SIG-M5 treated with dmso at 0.1 percent for 504 hours (cell line): Measurements from ENCODE around the gene MARCHF11.

ENCODE experiments used
- DNase-seq: peaks from one replicate; lab custom pipeline; 2025; ENCODE audit not compliant: unreplicated experiment; lab: John Stamatoyannopoulos, UW

The MARCHF11 gene

DNA sequence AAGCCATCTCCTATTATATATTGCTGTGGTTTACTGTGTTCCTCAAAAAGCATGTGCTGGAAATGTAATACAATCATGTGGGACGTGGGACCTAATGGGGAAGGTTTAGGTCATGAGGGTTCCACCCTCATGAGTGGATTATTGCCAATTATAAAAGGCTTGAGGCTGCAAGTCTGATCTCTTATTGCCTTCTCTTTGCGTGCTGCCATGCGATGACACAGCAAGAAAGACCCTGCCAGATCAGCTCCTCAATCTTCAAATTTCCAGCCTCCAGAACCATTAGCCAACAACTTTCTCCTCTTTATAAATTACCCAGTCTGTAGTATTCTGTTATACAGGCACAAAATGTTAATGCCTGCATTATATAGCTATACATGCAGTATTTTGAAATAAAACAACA lies 45.4 kb downstream of the MARCHF11 start:
- DNase-seq = no peak

DNA sequence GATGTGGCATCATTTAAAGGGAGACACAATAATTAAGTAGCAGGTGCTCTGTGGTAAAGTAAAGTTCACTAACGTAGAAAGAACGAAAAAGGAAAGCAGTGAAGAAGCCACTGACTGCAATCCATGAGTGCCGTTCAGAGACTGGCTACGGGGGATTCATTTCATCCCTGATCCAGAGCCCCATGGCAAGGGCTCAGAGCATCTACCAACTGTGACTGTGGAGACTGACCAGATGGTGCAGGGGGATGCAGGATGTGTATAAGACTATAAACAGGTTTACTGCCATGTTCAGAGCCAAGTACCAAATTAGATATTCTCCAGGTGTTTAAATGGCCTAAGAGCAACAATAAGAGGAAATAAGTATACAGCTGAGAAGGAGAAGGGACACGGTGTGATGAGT lies 47.7 kb downstream of the MARCHF11 start:
- DNase-seq = no peak

GRCh38 chr5:16128944-16129343 lies 50.6 kb downstream of the MARCHF11 start:
- no peak for DNase-seq

DNA sequence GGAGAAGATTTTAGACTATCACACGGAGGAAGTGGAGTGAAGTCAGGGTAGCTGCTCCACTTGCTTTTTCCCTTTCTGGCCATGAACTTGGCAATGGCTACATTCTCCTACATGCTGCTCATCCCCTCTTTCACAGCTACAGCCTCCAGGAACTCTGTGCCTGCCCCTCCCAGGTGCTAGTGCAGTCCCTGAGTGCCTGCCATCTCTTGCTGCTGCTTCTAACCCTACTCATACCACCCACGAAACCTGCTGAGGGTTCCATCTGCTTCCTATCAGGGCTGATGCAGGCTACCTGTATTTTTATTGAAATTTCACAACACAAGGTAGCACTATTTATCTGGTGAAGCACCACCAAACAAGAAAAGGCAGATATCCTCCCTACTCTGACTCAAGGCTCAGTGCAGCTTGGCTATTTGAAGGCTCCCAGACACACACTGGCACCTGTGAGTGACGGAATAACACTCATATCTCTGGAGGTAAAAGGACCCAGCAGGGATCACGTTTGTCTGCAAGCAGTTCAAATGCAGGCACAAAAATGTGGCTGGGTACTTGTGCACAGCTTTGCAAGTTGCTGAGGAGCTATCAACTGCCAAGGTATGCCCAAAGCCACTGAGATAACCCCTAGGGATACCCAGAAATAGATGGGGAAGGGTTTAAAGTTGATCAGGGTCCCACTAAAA lies 51.6 kb downstream of the MARCHF11 start:
- no peak for DNase-seq

- DNase-seq = no peak
Measured at GRCh38 chr5:16120579-16120978, 59.0 kb downstream of the MARCHF11 start.

- DNase-seq = no peak
Measured at GRCh38 chr5:16119790-16120189, 59.8 kb downstream of the MARCHF11 start.

DNA sequence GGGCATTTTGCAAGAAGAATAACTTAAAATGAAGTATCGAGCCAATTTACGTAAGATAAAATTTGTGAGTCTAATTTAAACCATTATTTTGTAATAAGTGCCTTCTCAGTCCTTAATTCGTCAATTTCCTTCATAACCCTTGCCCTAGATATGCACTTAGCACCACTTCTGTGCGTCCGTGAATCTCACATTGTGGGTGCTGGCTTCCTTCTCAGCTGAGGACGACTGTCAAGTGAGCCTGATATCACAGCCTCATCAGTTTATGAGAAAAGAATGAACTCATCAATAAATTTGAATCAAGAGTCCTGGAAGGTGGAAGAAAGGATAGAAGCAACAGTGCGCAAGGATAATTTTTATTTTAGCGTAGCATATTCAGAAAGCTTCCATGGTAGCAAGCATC lies 64.5 kb downstream of the MARCHF11 start:
- DNase-seq = no peak

GRCh38 chr5:16108418-16108817 lies 71.2 kb downstream of the MARCHF11 start:
- no peak for DNase-seq

GRCh38 chr5:16104961-16105360 lies 74.6 kb downstream of the MARCHF11 start:
- DNase-seq = no peak

DNA sequence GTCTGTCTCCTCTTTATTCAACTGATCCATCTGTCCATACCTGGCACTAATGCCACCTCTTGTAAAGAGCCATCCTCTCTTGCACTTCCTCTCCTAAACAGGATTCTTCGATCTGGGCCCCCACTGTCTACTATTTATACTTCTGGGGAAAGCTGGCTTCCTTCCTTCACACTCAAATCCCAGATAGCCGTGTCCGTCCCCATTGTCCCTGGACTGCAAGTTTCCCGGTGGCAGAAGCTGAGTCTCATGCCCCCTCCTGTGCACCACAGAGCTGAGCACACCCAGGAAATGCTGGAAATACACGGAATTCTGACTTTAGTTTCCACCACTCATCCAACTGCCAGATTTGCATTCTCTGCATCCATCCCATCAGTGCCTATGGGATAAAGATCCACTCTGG lies 84.0 kb downstream of the MARCHF11 start:
- DNase-seq = no peak

DNA sequence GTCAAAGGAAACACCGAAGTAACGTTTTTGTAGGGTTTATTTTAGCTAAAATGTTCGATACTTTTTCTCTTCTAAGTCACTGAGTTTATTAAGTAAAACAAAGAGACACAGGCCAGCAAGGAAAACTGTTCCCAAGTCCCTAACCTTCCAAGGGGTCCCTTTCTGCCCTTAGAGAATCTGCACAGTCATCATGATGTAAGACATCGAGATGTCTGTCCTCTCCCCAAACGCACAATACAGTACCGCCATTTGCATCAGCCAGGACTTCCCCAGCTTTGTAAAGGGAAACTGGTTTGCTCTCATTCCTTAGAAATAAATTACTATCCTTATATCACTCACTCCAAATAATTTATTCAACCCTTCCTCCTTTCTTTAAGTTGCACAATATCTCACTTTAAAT lies 89.3 kb downstream of the MARCHF11 start:
- DNase-seq = no peak

DNA sequence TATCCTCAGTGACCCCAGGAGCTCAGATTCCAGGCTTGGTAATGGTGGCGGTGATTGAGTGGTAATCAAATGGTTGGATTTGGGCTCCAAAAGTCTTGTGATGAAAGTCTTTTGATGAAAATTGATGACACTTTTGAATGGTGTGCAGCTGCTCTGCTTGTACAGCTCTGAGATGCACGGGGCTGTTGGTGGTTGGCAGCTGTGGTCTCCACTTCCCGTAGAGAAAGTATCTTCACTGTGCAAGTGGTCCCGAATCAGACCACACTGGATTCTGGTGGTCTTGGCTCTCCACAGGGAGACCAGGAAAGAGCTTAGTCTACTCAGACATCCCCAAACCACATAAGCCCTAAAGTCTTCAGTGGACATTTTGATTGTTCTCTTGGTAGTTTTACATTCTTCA lies 96.6 kb downstream of the MARCHF11 start:
- DNase-seq = no peak

DNA sequence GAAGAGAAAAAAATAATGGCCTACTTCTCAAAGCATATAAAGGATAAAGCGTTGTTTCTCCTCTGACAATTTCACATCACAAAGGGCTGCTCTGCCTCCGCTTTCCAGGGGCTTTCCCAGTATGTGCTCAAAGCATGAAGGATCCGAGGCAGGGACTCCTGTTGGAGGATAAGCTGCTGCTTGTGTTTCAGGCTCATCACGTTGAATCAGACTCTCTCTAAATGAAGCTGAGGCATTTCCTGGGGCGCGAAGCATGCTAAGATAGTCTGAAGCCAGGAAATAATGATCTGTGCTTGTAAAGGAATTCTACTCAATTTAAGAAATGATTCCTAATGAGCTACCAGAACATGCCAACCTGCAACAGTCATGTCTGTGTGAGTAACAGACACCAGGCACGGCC lies 97.5 kb downstream of the MARCHF11 start:
- DNase-seq = no peak

DNA sequence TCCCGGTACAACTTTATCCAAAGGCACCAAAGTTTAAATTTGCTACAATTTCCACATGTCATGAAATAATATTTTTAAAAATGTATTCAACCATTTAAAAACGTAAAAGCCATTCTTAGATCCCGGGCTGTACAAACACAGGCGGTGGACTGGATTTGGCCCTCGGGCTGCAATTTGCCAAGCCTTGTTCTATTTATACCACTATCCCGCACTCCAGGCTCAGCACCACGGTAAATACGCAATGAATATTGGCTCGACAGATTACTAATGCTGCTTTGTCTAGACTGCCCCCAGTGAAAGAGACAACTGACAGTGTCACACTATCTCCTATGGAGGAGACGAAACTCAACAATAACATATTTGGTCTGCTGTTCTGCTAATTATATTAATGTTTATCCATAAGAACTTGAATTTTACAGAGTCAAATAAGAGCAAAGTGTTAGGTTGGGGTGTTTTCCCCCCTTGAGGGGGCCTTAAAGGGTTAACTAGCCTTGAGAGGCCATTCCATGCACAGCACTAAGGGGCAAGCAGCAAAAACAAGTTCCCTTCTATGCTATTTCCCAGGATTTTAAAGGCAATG lies 98.1 kb downstream of the MARCHF11 start:
- no peak for DNase-seq

DNA sequence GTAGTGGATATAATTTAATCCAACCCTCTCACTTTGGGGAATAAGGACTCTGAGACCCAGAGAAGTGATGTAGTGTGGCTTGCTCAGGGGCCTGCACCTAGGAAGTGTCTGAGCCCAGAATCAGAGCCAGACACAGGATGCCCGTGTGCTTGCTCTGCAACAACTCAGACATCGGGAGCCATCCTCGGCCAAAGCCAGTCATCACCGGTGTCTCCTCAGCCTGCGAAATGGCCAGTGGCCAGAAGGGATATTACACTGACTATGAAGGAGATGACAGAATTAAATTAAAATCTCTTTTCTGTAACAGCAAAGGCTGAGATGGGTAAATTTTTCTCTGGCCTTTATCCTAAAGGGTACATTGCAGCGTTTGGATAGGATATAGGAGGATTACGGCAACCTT lies 102.9 kb downstream of the MARCHF11 start:
- DNase-seq = no peak

DNA sequence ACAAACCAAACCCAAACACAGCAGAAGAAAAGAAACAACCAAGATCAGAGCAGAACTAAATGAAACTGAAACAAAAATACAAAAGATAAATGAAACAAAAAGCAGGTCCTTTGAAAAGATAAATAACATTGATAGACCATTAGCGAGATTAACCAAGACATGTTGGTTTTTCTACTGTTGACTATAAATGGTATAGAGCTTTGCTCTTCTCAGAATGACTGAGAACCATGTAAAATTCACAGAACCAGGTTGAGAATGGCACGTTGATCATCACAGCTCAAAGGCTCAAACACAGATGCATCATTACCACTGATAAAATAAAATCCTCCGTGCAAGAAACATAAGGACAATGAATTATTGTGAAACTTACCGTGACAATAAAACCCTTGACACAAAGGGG lies 105.2 kb downstream of the MARCHF11 start:
- no peak for DNase-seq

DNA sequence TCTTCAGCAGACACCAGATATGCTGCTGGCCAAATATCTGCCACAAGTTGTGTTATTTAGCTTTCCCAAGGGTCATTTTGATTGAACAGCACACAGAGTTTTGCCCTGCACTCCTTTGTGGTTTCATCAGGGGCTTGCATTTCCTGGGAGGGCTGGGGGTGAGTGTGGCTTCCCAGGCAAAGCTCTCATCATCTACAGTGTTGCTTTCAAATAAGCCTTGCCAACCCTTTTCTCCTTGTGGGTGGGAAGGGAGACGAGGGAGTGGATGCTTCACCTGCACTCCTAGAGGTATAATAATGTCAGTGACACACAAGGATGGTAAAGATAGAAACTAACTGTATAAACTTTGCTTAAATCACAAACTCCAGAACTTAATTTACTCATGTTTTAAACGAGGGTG lies 107.0 kb downstream of the MARCHF11 start:
- DNase-seq = no peak

DNA sequence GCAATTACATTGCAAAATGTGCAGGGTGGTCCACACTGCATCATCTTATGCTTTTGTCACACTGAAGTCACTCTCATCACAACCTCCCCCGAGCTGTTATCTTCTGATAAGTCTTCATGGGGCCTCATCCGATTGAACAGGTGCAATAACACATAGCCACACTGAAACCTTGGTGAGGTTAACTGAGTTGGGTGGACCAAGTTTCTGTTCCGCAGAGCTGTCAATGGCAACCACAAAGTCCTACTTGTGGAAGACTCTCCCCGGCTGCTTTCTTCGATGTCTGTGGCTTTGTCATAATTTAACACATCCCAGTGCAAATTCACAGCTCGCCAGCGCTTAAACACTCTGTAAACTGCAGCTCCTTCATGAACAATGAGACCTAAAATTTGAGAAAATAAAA lies 112.2 kb downstream of the MARCHF11 start:
- no peak for DNase-seq

DNA sequence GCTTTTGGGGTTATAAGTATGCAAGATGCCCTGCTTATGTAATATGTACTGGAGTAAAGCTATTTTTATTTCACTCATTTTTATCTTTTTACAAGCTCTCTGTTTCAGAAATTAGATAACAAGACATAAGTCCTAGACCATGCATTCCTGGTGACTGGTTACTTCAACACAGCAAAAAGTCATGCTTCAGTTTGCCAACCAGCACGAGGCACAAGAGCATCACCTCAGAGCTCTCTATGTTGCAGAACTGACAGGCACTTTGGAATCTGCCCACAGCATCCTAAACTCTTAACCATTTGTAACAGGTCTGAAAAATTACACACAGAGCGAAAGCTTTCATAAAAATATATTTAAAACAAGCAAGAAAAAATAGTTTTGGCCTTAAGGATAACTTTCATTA lies 112.8 kb downstream of the MARCHF11 start:
- no peak for DNase-seq

DNA sequence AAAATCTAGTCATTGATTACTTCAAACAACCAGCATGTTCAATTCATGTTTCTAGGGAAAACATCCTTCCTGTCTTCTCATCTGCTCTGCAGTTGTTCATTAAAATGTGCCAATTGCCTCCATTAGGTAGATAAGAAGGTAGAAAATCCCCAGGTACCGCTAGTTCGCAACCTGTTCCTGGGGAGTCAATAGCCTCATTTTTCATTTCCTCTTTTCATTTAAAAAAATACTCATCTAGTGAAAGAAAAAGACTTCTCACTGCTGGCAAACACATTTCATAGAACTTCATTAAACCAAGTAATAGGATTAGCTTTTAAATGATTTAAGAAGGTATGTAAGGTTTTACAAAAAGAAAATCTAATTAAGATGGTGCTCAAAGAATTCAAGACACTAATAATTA lies 113.3 kb downstream of the MARCHF11 start:
- no peak for DNase-seq

GRCh38 chr5:16065831-16066230 lies 113.8 kb downstream of the MARCHF11 start:
- DNase-seq = no peak

GRCh38 chr5:16064135-16064893 lies 115.3 kb downstream of the MARCHF11 start:
- no peak for DNase-seq
